NCI-H82 treated with DMSO at 0.1 percent for 48 hours (cell line): Measurements from ENCODE around the gene TRIB2.
"Not testable (repeated sequence)": the region's sequence is repeated elsewhere in the genome, so short reads cannot be mapped to it uniquely, and the experiment has no call there.

ENCODE experiments used
- DNase-seq: peaks from one replicate; lab custom pipeline; 2025; ENCODE audit not compliant: unreplicated experiment; lab: John Stamatoyannopoulos, UW

The TRIB2 gene

GRCh38 chr2:12716282-12717190 is at the start of gene TRIB2:
Gene TRIB2 (plus strand): TSS chr2:12716936. CDS start chr2:12718308, 1,372 bp downstream.
- DNase-seq = peak; percentile 40

GRCh38 chr2:12669036-12669435 is 47.7 kb upstream of the TRIB2 start:
- no peak for DNase-seq

- DNase-seq = no peak
Observed at GRCh38 chr2:12672711-12673315, 43.9 kb upstream of the TRIB2 start.

DNA sequence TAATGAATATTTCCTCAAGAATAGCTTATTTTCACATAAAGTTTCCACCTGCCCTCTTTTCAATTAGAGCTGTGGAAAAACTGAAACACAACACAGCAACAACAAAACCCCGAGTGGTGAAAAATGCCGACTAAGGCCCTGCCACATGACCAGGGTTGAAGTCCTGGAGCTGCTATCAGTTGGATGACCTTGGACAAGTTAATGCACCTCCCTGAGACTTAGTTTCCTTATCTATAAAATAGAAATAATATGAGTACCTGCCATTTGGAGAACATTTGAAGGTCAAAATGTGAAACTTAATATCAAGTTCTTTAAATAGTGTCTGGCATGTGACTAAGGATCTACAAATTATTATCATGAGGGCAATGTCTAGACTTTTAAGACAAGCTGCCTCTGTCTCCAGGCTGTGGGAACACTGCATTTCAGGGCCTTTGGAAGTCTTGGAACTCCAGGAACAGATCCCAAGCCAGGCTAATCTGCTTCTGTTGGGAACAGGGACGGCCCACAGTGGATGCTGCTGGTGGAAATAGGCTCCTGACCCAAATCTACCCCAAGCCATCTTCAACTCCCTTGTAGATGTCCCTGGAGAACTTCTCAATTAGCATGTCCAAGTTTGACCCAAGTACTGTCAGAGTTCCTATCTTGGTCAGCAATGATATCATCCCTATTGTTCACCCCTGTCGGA is 42.0 kb upstream of the TRIB2 start:
- no peak for DNase-seq

DNA sequence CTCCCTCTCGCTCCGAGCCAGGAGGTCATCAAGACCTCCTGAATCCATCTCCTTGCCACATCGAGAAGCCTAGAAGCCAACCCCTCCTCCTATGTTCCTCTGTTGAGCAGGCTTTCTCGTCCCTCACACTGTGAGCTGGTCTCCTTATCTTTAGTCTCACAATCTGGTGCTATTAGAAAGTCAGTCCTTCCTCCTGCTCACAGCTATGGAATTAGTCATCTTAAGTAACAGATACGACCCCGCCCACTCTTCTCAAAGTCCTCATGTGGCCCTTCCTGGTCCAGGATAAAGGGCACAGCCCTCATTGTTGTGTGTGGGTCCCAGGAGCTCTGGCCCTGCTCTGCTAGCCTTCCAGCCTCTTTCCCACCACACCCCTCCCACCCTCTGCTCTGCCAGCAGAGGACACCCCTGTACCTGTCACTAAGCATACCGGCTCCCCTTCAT is 41.4 kb upstream of the TRIB2 start:
- no peak for DNase-seq

GRCh38 chr2:12675801-12676200 is 40.9 kb upstream of the TRIB2 start:
- DNase-seq = no peak

DNA sequence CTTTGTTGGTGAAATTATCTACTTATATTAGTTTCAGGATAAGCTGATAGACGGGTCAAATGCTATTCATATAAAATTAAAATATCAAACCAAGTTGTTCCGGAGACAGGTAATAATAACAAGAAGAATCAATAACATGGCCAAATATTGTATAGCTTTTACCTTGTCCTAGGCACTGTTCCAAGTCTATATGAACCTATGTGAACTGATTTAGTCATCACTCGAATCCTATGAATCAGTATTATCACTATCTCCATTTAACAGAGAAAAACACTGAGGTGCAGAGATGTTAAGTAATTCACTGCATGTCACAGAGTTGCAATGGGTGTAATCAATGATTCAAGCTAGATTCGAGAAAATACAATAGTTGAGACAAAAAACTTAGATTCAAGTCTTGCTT is 40.0 kb upstream of the TRIB2 start:
- no peak for DNase-seq

DNA sequence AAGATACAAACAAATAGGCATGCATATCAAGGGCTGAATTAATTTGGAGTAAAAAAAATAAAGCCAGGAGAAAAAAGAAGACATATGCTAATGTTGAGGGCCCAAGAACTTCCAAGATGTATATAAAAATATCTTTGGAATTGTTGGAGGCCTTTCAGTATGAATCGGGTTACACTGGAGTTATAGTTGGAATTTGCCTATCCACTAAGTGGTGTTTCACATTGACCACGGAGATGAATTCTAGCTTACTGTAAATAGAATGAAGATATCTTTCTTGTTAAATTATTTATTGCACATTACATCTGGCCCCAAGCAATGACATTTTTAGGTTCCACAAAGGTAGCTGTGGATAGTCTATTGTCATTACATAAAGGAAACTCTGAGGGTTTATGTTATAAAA is 38.5 kb upstream of the TRIB2 start:
- no peak for DNase-seq

GRCh38 chr2:12679550-12680072 is 37.1 kb upstream of the TRIB2 start:
- DNase-seq = no peak

GRCh38 chr2:12680115-12680514 is 36.6 kb upstream of the TRIB2 start:
- not testable (repeated sequence) for DNase-seq

GRCh38 chr2:12682017-12682416 is 34.7 kb upstream of the TRIB2 start:
- no peak for DNase-seq

GRCh38 chr2:12683457-12684100 is 33.2 kb upstream of the TRIB2 start:
- no peak for DNase-seq

DNA sequence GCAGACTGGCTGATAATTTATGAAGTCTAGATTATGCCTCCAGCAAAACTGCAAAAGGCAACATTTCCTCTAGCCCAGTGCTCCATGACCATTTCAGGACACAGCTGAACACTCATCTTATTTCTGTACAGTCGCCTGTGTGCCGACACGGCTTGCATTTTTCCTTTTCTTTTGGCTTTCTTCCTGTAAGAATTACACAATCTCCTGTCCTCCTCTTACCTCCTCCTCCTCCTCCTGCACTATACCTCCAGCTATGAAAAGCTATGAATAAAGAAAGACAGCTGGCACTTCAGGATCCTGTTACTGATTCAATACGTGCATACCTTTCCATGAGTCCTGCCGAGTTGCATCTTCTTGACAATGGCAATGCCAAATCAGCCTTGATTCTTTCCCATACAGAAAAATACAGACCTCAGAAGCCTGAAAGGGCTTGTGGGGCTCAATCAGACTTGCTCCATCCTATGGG is 32.2 kb upstream of the TRIB2 start:
- no peak for DNase-seq

GRCh38 chr2:12685145-12685544 is 31.6 kb upstream of the TRIB2 start:
- DNase-seq = no peak

DNA sequence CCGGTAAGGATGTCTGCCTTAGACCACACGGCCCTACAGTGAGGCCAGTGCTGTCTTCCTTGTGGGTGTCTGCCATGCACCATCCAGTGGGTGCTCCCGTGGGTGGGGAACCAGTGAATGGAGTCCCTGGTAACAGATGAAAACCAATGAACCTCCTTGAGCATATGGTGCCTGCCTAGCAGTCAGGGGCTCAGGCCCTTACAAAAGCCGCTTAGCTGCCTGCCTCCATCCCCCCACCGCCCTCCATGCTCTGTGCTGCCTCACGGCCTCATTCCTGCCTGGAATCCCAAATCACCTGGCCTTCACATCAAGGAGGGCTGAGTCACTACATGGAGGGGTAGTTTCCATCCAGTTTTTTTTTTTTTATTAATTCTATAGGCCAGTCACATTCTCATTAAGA is 30.8 kb upstream of the TRIB2 start:
- peak; percentile 69 for DNase-seq

GRCh38 chr2:12686708-12687283 is 29.9 kb upstream of the TRIB2 start:
- DNase-seq = no peak

- DNase-seq = no peak
Observed at GRCh38 chr2:12688091-12688490, 28.6 kb upstream of the TRIB2 start.

DNA sequence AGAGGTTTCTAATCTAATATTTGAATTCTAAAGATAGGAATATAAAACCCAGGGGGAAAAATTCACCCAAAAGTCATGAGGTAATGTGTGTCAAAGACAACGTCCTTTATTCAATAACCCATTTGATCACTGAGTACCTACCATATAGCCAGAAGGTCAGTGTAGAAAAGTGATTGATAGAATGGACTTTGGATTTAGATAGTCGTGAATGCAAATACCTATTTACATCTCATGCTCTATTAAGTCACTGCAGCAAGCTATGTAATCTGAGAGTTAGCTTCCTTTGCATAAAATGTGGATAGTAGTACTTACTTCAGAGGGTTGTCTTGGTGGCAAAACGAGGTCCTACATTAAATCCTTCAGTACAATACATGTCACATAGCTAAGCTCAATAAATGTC is 27.8 kb upstream of the TRIB2 start:
- no peak for DNase-seq

DNA sequence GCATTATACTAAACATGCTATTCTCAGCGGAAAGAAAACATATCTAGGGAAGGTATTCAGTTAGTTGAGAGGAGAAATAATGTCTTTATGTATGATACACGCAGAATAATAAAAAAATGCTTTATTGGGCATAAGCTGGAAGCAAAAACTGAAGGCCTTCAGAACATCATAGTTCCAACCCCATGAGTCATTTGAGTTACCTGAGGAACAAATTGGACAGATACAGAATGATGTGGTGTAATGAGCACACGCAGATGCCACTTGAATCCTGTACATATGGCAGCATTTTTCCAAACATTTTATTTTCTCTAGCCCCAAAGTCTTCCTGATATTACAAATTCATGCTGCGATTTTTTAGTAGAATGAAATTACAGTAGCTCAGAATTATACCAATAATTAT is 23.2 kb upstream of the TRIB2 start:
- no peak for DNase-seq

DNA sequence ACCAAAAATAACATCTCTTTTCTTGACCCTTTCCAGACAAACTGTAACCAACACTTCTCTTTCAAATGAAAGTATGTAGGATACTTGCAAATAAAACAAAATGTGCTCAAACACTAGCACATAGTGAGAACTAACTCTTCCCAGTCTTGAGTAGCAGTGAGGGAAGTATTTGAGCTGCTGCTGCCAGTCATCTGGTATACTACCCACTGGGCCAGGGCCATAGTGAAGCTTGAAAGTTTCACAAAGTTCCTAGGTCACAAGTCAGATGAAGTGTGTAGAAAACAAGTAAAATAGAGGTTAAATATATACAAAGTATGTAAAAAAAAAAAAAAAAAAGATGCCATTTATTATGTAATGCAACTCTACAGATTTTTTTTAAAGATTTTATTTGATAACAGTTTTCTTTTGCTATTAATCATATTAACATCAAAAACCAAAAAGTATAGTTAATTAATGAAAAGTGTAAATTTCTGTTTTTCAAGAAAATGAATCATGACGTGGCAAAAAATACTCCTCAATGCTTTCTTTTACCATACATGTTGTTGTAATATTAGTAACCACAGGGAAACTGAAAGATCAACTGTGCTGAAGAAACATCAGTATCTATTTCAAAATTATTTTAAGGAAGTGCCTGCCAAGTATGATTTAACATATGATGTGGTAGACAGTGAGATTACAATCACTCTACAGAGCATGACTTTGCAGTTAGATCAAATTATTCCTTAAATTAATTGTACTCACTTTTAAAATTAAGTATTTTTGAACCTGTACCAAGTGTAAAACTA is 21.6 kb upstream of the TRIB2 start:
- no peak for DNase-seq
